Measurements from ENCODE around the gene NTRK2.

DNA sequence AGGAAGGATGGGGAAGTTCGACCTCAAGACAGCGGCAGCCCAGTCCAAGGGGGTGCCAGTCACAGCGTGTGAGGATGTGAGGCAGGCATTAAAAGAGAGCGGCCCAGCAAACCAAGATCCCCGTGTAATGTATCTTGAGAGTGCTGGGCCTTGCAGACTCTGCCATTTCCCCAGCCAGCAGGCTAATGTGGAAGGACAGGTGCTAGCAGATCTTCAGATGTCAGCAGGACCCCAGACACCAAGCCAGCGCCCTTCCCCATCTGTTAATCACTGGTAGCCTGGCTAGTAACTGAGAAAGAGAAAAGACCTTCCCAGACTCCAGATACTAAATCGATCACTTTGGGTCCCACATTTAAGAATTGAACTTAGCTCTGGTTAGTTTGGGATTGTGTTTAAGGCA, 62.2 kb downstream of the NTRK2 start:
- TF ChIP-seq ZNF184 (tag by site-specific recombination; IDR thresholded peaks at IDR 0.05) (no peak), ZNF513 (tag by site-specific recombination; IDR thresholded peaks at IDR 0.05) (no peak), ZBTB44 (tag by site-specific recombination; IDR thresholded peaks at IDR 0.05) (no peak), ZNF354C (tag by site-specific recombination; IDR thresholded peaks at IDR 0.05; ENCODE audit: borderline replicate concordance, low read depth) (no peak), ZBTB10 (tag by site-specific recombination; IDR thresholded peaks at IDR 0.05) (no peak), YY1 (tag by site-specific recombination; IDR thresholded peaks at IDR 0.05) (no peak)
- TF ChIP-seq, protein P1, sequence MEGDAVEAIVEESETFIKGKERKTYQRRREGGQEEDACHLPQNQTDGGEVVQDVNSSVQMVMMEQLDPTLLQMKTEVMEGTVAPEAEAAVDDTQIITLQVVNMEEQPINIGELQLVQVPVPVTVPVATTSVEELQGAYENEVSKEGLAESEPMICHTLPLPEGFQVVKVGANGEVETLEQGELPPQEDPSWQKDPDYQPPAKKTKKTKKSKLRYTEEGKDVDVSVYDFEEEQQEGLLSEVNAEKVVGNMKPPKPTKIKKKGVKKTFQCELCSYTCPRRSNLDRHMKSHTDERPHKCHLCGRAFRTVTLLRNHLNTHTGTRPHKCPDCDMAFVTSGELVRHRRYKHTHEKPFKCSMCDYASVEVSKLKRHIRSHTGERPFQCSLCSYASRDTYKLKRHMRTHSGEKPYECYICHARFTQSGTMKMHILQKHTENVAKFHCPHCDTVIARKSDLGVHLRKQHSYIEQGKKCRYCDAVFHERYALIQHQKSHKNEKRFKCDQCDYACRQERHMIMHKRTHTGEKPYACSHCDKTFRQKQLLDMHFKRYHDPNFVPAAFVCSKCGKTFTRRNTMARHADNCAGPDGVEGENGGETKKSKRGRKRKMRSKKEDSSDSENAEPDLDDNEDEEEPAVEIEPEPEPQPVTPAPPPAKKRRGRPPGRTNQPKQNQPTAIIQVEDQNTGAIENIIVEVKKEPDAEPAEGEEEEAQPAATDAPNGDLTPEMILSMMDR (tag by site-specific recombination; IDR thresholded peaks at IDR 0.05), result no peak

All from HEK293 (cell line).